ENCODE data around the gene NELFCD.
"Not testable (repeated sequence)": the region's sequence is repeated elsewhere in the genome, so short reads cannot be mapped to it uniquely, and the experiment has no call there.

The NELFCD gene, protein sequence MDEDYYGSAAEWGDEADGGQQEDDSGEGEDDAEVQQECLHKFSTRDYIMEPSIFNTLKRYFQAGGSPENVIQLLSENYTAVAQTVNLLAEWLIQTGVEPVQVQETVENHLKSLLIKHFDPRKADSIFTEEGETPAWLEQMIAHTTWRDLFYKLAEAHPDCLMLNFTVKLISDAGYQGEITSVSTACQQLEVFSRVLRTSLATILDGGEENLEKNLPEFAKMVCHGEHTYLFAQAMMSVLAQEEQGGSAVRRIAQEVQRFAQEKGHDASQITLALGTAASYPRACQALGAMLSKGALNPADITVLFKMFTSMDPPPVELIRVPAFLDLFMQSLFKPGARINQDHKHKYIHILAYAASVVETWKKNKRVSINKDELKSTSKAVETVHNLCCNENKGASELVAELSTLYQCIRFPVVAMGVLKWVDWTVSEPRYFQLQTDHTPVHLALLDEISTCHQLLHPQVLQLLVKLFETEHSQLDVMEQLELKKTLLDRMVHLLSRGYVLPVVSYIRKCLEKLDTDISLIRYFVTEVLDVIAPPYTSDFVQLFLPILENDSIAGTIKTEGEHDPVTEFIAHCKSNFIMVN

DNA sequence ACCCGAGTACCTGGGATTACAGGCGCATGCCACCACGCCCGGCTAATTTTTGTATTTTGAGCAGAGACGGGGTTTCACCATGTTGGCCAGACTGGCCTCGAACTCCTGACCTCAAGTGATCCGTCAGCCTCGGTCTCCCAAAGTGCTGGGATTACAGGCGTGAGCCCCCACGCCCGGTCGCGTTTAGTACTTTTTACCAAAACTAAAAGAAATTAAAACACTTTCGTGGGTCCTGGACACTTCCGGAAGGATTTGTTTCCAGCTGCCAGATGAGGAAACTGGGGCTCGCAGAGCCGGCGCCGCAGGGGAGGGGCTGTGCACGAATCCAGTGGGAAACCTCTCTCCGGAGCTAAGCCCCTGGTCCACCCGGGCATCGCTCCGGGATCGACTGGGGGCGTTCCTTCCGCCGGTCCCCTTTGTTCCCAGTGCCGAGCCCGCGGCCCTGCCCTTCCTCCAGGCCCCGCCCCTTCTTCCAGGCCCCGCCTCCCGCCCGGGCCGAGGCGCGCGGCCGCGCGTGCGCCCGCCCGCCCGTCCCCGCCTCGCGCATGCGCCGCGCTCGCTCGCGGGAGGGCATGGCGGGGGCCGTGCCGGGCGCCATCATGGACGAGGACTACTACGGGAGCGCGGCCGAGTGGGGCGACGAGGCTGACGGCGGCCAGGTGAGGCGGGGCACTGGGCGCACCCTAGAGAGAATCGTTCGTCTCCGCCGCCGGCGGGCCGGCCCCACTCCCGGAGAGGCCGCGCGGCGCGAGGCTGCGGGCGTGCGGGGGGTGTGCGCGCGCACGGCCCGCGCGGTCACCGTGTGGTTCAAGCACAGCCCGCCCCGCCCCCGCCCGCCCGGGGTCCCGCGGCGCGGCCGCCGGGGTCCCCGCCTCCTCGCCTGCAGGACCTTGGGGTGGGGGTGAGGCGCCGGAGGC is at the start of gene NELFCD:
TSS of gene NELFCD (plus strand) at position 546 of the 917 bp plus-strand sequence. CDS start at position 600, 54 bp downstream.
- DNase-seq, result peak; percentile 96

- DNase-seq, result no peak
These were observed 48.9 kb upstream of the NELFCD start for GRCh38 chr20:58932170-58932569.

GRCh38 chr20:58938078-58938477 is 43.0 kb upstream of the NELFCD start:
- DNase-seq, result no peak

DNA sequence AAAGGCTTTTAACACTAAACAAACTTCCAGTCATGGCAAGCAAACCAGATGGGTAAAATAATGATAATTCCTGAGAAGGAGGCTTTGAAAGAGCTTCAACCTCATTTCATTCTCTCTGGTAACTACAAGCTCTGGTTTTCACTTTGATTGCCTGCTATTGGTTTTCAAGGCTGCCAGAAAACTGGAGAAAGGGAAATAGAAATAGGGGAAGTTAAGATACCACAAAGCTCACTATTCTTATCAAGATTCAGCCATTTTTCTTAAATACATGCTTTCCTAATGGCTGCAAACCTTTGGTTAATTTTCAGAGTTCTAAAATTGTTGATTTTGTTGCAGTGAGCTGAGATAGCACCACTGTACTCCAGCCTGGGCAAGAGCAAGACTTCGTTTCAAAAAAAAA is 42.5 kb upstream of the NELFCD start:
- DNase-seq, result peak; percentile 45

DNA sequence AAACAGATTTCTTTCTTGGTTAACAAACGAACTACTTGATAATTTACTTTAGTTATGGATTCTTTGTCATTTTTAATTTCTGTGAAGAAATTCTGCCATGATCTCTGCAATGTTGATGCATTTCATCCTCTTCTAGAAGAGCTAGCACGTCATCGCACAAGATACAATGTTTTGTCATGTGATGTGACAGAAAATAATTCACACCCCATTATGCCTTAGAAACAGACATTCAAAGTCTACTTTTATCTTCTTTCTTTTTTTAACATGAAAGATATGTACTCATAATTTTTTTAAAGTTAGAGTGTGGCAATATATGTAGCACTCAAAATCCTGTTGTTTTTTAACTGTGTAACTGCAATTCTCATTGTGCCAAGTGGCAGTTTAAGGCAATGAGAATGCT is 39.6 kb upstream of the NELFCD start:
- no peak for DNase-seq

- DNase-seq, result no peak
These were observed 38.5 kb upstream of the NELFCD start for GRCh38 chr20:58942549-58942948.

DNA sequence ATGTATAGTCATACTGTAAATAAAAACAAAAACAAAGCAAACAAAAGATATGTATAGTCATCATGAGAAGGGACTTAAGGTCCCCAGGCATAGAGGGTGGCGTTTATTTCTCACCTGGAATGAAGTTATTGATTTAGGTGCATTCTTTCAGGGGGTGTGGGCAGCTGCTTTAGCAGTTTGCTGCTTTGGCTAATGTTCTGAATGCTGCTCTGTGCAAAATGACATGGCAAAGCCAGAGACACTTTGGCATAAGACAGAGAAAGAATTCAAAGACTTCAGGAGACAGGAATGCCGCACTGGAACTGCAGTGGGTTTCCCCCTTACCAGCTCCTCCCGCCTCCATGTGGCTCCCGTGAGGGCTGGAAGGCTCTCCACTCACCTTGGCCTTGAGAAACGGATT is 36.4 kb upstream of the NELFCD start:
- DNase-seq, result no peak

DNA sequence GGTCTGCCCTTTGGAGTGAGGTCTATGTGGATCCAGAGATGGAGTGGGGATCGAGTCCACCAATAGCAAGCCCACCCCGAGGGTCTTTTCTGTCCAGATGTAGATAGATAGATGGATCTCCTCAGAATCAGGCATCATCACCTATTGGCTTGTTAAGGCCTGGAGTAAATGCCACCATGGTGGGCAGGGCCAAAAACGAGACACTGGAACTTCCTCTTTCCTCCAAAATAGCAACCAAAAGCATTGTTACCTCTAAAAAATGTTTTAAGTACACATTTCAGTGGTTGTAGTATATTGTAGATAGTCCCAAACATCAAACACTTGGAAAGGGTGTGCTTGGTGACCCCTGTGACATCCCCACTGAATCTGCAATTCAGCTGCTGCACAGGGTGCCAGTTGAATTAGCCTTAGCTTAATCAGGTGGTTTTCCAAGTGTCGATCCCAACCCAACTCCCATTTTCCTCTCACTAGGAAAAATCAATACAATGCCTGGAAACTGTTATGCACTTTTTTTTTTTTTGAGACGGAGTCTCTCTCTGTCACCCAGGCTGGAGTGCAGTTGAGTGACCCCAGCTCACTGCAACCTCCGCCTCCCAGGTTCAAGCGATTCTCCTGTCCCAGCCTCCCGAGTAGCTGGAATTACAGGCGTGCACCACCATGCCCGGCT is 35.0 kb upstream of the NELFCD start:
- peak; percentile 33 for DNase-seq

GRCh38 chr20:58947797-58948388 is 33.2 kb upstream of the NELFCD start:
- DNase-seq, result not testable (repeated sequence)

- no peak for DNase-seq
These were observed 30.5 kb upstream of the NELFCD start for GRCh38 chr20:58950603-58951002.

- DNase-seq, result no peak
These were observed 28.0 kb upstream of the NELFCD start for GRCh38 chr20:58953050-58953449.

- DNase-seq, result peak; percentile 54
These were observed 25.0 kb upstream of the NELFCD start for GRCh38 chr20:58956078-58956477.

DNA sequence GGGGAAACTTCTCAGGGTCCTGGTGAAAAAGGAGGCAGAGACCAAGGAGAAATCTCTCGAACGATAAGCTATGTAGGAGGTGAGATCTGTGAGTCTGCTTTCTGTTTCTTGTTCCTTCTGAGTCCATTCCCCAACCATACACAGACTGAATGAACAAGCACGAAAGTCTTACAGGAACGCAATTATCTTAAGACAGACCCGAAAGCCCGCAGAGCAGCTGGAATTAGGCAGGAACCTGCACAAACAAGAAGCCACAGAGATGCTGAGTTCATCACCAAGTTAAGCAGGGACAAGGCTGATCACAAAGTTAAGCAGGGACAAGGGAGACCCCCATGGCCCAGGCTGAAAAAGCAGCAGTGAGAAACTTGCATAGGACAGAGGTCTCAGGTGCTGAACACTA is 21.4 kb upstream of the NELFCD start:
- no peak for DNase-seq

DNA sequence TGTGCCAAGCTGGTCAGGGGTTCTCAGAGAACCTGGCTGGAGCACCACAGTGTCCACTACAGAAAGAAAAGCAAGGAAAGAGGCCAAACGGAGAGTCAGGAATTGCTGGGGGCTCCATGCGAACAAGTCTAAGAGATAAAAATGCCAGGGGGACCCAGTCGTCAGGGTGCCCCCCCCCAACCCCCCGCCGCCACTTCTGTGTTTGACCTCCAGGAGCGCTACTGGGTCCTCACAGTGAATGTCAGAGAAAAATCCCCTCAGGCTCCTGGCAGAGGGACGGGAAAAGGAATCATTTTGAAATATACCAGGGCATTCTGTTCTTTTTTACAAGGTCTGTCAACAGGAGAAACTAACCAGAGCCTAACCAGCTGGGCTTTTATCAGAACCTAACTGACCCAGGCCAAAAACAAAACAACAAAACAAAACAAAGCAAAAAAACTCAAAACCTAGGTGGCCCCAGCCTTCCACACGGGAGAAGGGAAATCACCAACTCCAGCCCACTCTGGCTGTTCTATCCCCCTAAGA is 17.9 kb upstream of the NELFCD start:
- no peak for DNase-seq

DNA sequence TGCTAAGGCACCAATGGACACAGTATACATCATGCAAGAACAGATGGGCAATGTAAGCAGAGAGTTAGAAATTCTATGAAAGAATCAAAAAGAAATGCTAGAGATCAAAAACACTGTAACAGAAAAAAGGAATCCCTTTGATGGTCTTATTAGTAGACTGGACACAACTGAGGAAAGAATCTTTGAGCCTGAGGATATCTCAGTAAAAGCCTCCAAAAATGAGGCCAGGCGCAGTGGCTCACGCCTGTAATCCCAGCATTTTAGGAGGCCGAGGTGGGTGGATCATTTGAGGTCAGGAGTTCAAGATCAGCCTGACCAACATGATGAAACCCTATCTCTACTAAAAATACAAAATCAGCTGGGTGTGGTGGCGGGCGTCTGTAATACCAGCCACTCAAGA is 17.1 kb upstream of the NELFCD start:
- DNase-seq, result not testable (repeated sequence)

DNA sequence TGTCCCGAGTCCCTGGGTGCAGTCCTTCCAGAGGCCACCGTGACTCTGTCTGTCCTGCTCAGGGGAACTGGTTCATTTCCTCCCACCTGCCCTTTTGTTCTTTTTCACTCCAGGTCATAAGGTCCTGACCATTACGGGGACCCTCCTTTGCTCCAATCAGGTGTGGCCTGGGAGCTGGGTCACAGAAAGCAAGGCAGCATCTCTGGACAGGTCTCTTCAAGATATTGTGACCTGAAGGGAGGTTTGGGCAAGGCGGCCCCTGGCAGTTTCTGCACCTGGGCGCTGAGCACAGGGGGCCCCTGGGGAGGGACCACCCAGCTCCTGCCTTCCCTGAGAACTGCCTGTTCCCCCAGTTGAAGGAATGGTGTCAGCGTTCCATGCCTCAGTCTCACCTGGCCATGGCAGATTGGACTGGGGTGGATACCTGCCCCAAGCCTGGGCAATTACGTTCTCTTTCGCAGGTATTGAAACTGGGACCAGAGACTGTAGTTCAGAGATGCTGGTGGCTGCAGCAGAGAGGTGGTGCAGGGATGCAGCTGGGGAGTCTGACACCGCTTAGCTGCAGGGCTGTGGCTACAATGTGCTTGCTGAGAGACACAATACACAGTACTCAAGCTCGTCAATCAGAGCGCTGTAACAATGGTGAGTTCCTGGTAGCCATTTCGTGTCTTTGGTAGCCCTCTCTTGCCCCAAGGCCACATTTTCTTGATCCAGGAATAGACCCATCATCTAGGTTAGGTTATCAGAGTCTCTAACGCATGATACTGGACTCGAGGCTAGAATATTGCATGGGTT is 15.6 kb upstream of the NELFCD start:
- no peak for DNase-seq

GRCh38 chr20:58967652-58968429 is 13.2 kb upstream of the NELFCD start:
- DNase-seq, result no peak

DNA sequence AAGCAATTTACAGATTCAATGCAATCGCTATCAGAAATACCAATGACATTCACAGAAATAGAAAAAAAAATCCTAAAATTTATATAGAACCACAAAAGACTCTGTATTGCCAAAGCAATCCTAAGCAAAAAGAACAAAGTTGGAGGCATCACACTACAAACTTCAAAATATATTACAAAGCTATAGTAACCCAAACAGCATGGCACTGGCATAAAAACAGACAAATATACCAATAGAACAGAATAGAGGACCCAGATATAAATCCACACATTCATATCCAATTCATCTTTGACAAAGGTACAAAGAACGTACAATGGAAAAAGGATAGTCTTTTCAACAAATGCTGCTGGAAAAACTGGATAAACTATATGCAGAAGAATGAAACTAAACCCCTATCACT is 11.6 kb upstream of the NELFCD start:
- DNase-seq, result no peak

GRCh38 chr20:58970146-58970545 is 10.9 kb upstream of the NELFCD start:
- DNase-seq, result no peak

DNA sequence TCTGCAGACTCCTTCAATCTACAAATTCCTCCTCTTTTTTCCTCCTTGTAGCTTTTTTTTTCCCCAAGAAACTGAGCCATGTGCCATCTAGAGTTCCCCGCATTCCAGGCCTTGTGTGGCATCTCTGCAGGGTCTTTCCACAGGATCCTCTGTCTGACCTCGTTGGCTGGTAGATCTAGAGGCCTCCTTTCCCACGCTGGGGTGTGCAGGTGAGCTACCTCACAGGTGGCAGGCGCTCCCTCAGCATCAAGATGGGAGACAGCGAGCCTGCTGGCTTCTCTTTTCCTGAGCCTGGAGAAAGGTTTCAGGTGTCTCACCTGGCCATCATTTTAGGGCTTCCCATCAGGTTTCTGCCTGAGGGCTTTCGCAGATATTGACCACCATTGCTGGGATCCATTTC is 9.6 kb upstream of the NELFCD start:
- no peak for DNase-seq

DNA sequence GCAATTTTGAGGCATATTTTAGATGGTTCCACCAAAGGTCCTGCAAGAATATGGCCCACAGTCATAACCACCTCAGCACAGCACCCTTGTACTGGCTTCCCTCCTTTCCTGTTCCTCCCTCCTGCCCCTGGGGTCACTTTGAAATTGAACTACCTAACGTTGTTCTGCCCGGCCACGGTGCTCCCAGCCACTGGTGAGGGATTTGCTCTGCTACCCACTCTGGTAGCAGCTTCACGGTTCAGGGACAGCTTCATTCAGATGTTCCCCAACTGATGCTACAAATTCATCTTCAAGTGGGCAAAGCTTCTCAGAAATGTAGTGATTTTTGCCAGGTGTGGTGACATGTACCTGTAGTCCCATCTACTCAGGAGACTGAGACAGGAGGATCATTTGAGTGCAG is 7.9 kb upstream of the NELFCD start:
- no peak for DNase-seq

Measured in suppressor macrophage treated with lipopolysaccharide for 4 hours (primary cell).